Fibroblast of pulmonary artery (primary cell): ENCODE results near the gene ERC2.

Source experiments
- DNase-seq: peaks from one replicate; pipeline ENCODE4 v3.0.0-alpha.2; 2010; ENCODE audit warnings: low read depth
- H3K4me3 ChIP-seq: replicated peaks from 2 replicates; pipeline ENCODE4 v1.5.1; 2011; ENCODE audit warnings: low read depth, mild to moderate bottlenecking, control low read depth, low read length, moderate library complexity
- CTCF ChIP-seq: IDR thresholded peaks from 2 replicates; pipeline ENCODE4 v1.5.1; 2011; ENCODE audit warnings: mild to moderate bottlenecking, control low read depth, low read length, inconsistent platforms; ENCODE audit errors: missing control alignments

ERC2 gene

GRCh38 chr3:56064684-56065083 is 403.6 kb downstream of the ERC2 start:
- H3K4me3 ChIP-seq: no peak overlapping the region
- no peak for DNase-seq
- no peak for TF ChIP-seq CTCF

- no peak overlapping the region for H3K4me3 ChIP-seq
- TF ChIP-seq CTCF: no peak
Measured at GRCh38 chr3:56061279-56061626, 407.0 kb downstream of the ERC2 start.

GRCh38 chr3:56060521-56061278 is 407.6 kb downstream of the ERC2 start:
- no peak for DNase-seq
- H3K4me3 ChIP-seq: no peak overlapping the region
- no peak for TF ChIP-seq CTCF

More at GRCh38 chr3:56061279-56061626, 407.0 kb downstream of the ERC2 start:
- no peak for DNase-seq

- no peak for DNase-seq
- TF ChIP-seq CTCF: no peak
- no peak overlapping the region for H3K4me3 ChIP-seq
Measured at GRCh38 chr3:56059731-56060130, 408.5 kb downstream of the ERC2 start.

GRCh38 chr3:56055951-56056350 is 412.3 kb downstream of the ERC2 start:
- no peak for TF ChIP-seq CTCF
- no peak for DNase-seq
- H3K4me3 ChIP-seq: no peak overlapping the region

GRCh38 chr3:56055546-56055945 is 412.7 kb downstream of the ERC2 start:
- TF ChIP-seq CTCF: no peak
- DNase-seq: no peak
- H3K4me3 ChIP-seq: no peak overlapping the region

GRCh38 chr3:56054844-56055243 is 413.4 kb downstream of the ERC2 start:
- no peak for DNase-seq
- H3K4me3 ChIP-seq: no peak overlapping the region
- no peak for TF ChIP-seq CTCF
